GM12878 (cell line): ENCODE results near the gene ARID5B. TPM values are rescaled to one million over a fixed set of nuclear protein-coding genes. Genes with fewer than 3 reads are reported as not detected.

Experiments
- ATAC-seq: fragments of 200-7000 bp; cut with Tn5 transposase; 3 replicates; pipeline ENCODE4 v1.9.1; 2020; ENCODE audit warnings: mild to moderate bottlenecking, moderate library complexity
- BruUV-seq: library from RNA; stranded (reverse); fragments of 400-500 nt; replicated peaks from 2 replicates; lab custom pipeline; 2021; lab: Mats Ljungman, UMichigan
- CTCF ChIA-PET: fragments of 300-600 bp; sonication (Branson Sonifier 250); formaldehyde crosslinking; extraction: SDS; loops from one replicate; lab custom pipeline; 2021; ENCODE audit warnings: inconsistent platforms; lab: Yijun Ruan, JAX
- POLR2A ChIA-PET: fragments of 350-600 bp; formaldehyde crosslinking; extraction: SDS; loops from one replicate; lab custom pipeline; 2021; ENCODE audit warnings: inconsistent platforms; lab: Charles Lee
- RAD21 ChIA-PET: fragments of 300-600 bp; sonication (Branson Sonifier 250); formaldehyde crosslinking; loops from one replicate; lab custom pipeline; 2023; ENCODE audit warnings: antibody characterized with exemption; ENCODE audit not compliant: unreplicated experiment; lab: Charles Lee
- SMC1A ChIA-PET: fragments of 300-600 bp; sonication (Branson Sonifier 250); formaldehyde crosslinking; loops from one replicate; lab custom pipeline; 2023; ENCODE audit not compliant: unreplicated experiment, uncharacterized antibody; lab: Charles Lee
- DNase-seq: peaks from one replicate; pipeline ENCODE4 v3.0.0-alpha.2; 2011; ENCODE audit warnings: low read depth, low spot score
- FAIRE-seq: peaks from 3 replicates; lab custom pipeline; 2011; peaks lifted over from hg19 to GRCh38; lab: Jason Lieb, UNC
- H2AFZ ChIP-seq: 2 replicates; pipeline ENCODE4 v1.6.0; 2011; ENCODE audit warnings: low read depth, low read length, control low read depth; ENCODE audit not compliant: control insufficient read depth
- H3K27ac ChIP-seq: 2 replicates; pipeline ENCODE4 v1.5.1; 2011; ENCODE audit warnings: control low read depth; ENCODE audit not compliant: control insufficient read depth, insufficient read depth
- H3K27me3 ChIP-seq, 2 experiments: replicated peaks in 1 of 2; 2 replicates each; pipeline versions ENCODE4 v1.6.0 to v1.6.1; 2011; ENCODE audit warnings: low read length in 1 of 2; ENCODE audit not compliant: control insufficient read depth in 2 of 2, insufficient read depth in 2 of 2
- H3K36me3 ChIP-seq, 2 experiments: 2 replicates each; pipeline ENCODE4 v1.5.1; 2011; ENCODE audit warnings: low read length in 1 of 2; ENCODE audit not compliant: control insufficient read depth in 2 of 2, insufficient read depth in 2 of 2
- H3K4me1 ChIP-seq: 2 replicates; pipeline ENCODE4 v1.6.1; 2011; ENCODE audit warnings: mild to moderate bottlenecking, low read length, moderate library complexity, mixed read lengths; ENCODE audit not compliant: control insufficient read depth, insufficient read depth
- H3K4me2 ChIP-seq: 2 replicates; pipeline ENCODE4 v1.6.0; 2011; ENCODE audit warnings: control low read depth; ENCODE audit not compliant: control insufficient read depth, insufficient read depth
- H3K4me3 ChIP-seq: fragments of 200-600 bp; sonication (generic); 2 replicates; pipeline ENCODE4 v1.5.1; 2016
- H3K79me2 ChIP-seq: 2 replicates; pipeline ENCODE4 v1.6.0; 2011; ENCODE audit warnings: low read length; ENCODE audit not compliant: control insufficient read depth, insufficient read depth
- H3K9ac ChIP-seq: 2 replicates; pipeline ENCODE4 v1.8.0; 2011; ENCODE audit warnings: low read length, control low read depth, mixed read lengths; ENCODE audit not compliant: control insufficient read depth, insufficient read depth
- H3K9me3 ChIP-seq: replicated peaks from 3 replicates; pipeline ENCODE4 v1.5.1; 2011; ENCODE audit warnings: mild to moderate bottlenecking, low read length; ENCODE audit not compliant: control insufficient read depth, insufficient read depth
- H4K20me1 ChIP-seq: 2 replicates; pipeline ENCODE4 v1.6.0; 2011; ENCODE audit not compliant: control insufficient read depth, insufficient read depth
- CBFB ChIP-seq: IDR thresholded peaks from 2 replicates; pipeline ENCODE4 v1.6.1; 2016; ENCODE audit warnings: antibody characterized with exemption, low read depth
- CBX3 ChIP-seq: fragments of 200-600 bp; sonication (generic); IDR thresholded peaks from 2 replicates; pipeline ENCODE4 v1.6.1; 2016; ENCODE audit warnings: low read depth, borderline replicate concordance
- CBX5 ChIP-seq: sonication (generic); IDR thresholded peaks from 2 replicates; pipeline ENCODE4 v1.6.1; 2016; ENCODE audit warnings: low read depth, moderate library complexity, mild to moderate bottlenecking, inconsistent platforms
- ESRRA ChIP-seq: IDR thresholded peaks from 2 replicates; pipeline ENCODE4 v1.6.1; 2012; ENCODE audit warnings: mild to moderate bottlenecking, low read length, improper control_type of control experiment
- EZH2 ChIP-seq: IDR thresholded peaks from 2 replicates; pipeline ENCODE4 v1.6.1; 2012; ENCODE audit warnings: low read depth, mild to moderate bottlenecking, control low read depth, inconsistent platforms, low read length, borderline replicate concordance; ENCODE audit not compliant: control insufficient read depth
- HDAC6 ChIP-seq: fragments of 200-600 bp; sonication (generic); IDR thresholded peaks from one replicate; pipeline ENCODE4 v1.8.0; 2017; ENCODE audit warnings: antibody characterized with exemption; ENCODE audit not compliant: unreplicated experiment
- HDGF ChIP-seq: fragments of 450-650 bp; IDR thresholded peaks from 2 replicates; pipeline ENCODE4 v1.6.1; 2016; ENCODE audit warnings: antibody characterized with exemption
- IKZF1 ChIP-seq: fragments of 450-650 bp; conservative IDR thresholded peaks from 2 replicates; pipeline ENCODE4 v1.6.1; 2017; ENCODE audit warnings: antibody characterized with exemption, mild to moderate bottlenecking
- KLF5 ChIP-seq: fragments of 450-650 bp; IDR thresholded peaks from 2 replicates; pipeline ENCODE4 v1.6.1; 2014; ENCODE audit warnings: mild to moderate bottlenecking; ENCODE audit not compliant: partially characterized antibody
- MEF2A ChIP-seq: IDR thresholded peaks from 2 replicates; pipeline ENCODE4 v1.6.1; 2011; ENCODE audit warnings: low read depth, mild to moderate bottlenecking, low read length, moderate library complexity; ENCODE audit not compliant: insufficient read depth
- MTA3 ChIP-seq: IDR thresholded peaks from 2 replicates; pipeline ENCODE4 v1.6.1; 2012; ENCODE audit warnings: low read length, inconsistent platforms, borderline replicate concordance
- NFYB ChIP-seq: IDR thresholded peaks from 2 replicates; pipeline ENCODE4 v1.6.1; 2011; ENCODE audit warnings: low read depth, mild to moderate bottlenecking, low read length, improper control_type of control experiment, moderate library complexity; ENCODE audit not compliant: insufficient read depth
- NR2C1 ChIP-seq: fragments of 450-650 bp; IDR thresholded peaks from 2 replicates; pipeline ENCODE4 v1.6.1; 2017; ENCODE audit warnings: antibody characterized with exemption, mild to moderate bottlenecking, moderate library complexity
- SIX5 ChIP-seq: IDR thresholded peaks from 2 replicates; pipeline ENCODE4 v1.6.1; 2011; ENCODE audit warnings: mild to moderate bottlenecking, low read depth, low read length, moderate library complexity; ENCODE audit not compliant: severe bottlenecking
- STAT3 ChIP-seq: IDR thresholded peaks from 2 replicates; pipeline ENCODE4 v1.6.1; 2011; ENCODE audit warnings: low read depth, low read length, improper control_type of control experiment
- ZSCAN29 ChIP-seq: fragments of 450-650 bp; IDR thresholded peaks from 2 replicates; pipeline ENCODE4 v1.6.1; 2017; ENCODE audit warnings: mild to moderate bottlenecking, moderate library complexity
- WGBS: methylation state at CpG from one replicate; pipeline ENCODE4 v1.1.6; 2016; ENCODE audit warnings: low lambda C conversion rate; ENCODE audit not compliant: insufficient replicate concordance, insufficient coverage; ENCODE audit errors: missing lambda C conversion rate; 5-methylcytosine and 5-hydroxymethylcytosine counted together
- in situ Hi-C: fragments of 300-500 bp; cut with MboI; formaldehyde crosslinking; loops from 9 replicates; pipeline ENCODE4 v1.14.3; 2018; ENCODE audit warnings: mixed read lengths
- intact Hi-C: fragments of 100-400 bp; cut with micrococcal nuclease; formaldehyde crosslinking; loops from one replicate; pipeline ENCODE4 v1.14.2; 2022; ENCODE audit not compliant: unreplicated experiment
- polyA plus RNA-seq, 11 experiments: library from polyadenylated mRNA; depleted of rRNA in 4 of 11; unstranded in 6 of 11; stranded (reverse) in 5 of 11; fragments of >200 nt; fragmentation: Nextera tagmentation in 4 of 11; fragmentation: Illumina TruSeq in 1 of 11; extraction: Ambion mirVana in 4 of 11; extraction: Trizol in 1 of 11; gene quantifications; 1 replicate in 1 of 11; 2 replicates in 10 of 11; pipeline versions ENCODE4 v1.2.1 to v1.2.3, GENCODE V29; 2011 to 2016; ENCODE audit warnings: inconsistent platforms in 2 of 11, missing spikeins in 2 of 11, low read depth in 1 of 11
- total RNA-seq, 4 experiments: library from RNA; depleted of rRNA in 3 of 4; stranded (reverse); fragments of >200 nt in 3 of 4; fragmentation: Illumina TruSeq in 1 of 4; extraction: Trizol in 1 of 4; gene quantifications; 2 replicates each; pipeline versions ENCODE4 v1.2.1 to v1.2.3, GENCODE V29; 2013 to 2021
- TF ChIP-seq, protein P1 (sequence below): fragments of 450-650 bp; formaldehyde crosslinking; IDR thresholded peaks from 2 replicates; pipeline ENCODE4 v1.4.0; 2020; ENCODE audit warnings: mild to moderate bottlenecking, moderate library complexity
- TF ChIP-seq, protein P2 (sequence below): IDR thresholded peaks from 2 replicates; pipeline ENCODE4 v1.6.1; 2012; ENCODE audit warnings: improper control_type of control experiment, low read depth, low read length; ENCODE audit not compliant: insufficient replicate concordance

ARID5B gene
- total and polyA plus RNA-seq, 10 of the 15 experiments (the other 5 are each of a cell fraction or from before 2014, with no cell fraction given), result 2.7 to 8.5 (median 6.1) TPM

DNA sequence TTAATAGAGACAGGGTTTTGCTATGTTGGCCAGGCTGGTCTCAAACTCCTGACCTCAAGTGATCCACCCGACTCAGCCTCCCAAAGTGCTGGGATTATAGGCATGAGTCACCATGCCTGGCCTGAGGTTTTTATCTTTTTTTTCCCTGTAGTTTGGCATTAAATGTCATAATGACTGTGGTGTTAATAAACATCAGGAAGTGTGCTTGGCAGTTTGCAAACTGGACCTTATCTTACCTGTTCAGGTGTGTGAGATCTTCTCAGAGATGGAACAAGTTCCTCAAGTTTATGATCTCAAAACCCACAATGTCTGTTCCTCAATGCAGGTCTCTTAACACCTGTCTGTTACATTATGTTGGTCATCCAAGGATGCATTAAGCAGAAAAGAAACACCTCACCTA is 80.0 kb downstream of the ARID5B start:
- H3K4me2 ChIP-seq, result no peak overlapping the region
- 100% methylated on average over 1 of the region's 1 CpG for WGBS
- H3K27ac ChIP-seq, result no peak overlapping the region
- ATAC-seq (no peak), FAIRE-seq (no peak), DNase-seq (no peak)
- intact Hi-C loops, result no loop called here
- ChIA-PET POLR2A (no interaction called here), CTCF (interaction anchor here (1.1 kb wide), 1 partner anchor 18 kb away, joined by 3 read pairs; no protein-coding TSS in a partner anchor), RAD21 (no interaction called here), SMC1A (no interaction called here)
- peaks cover 2 to 7% of the 10 kb centered on the region in 2 experiments; a peak in 1 of 4 replicates for H3K36me3 ChIP-seq
- no peak overlapping the region for H2AFZ ChIP-seq
- BruUV-seq, result no TSS peak
- no peak overlapping the region for H3K4me3 ChIP-seq
- no peaks in the 10 kb centered on the region for H4K20me1 ChIP-seq
- no peaks in the 10 kb centered on the region for H3K27me3 ChIP-seq
- H3K79me2 ChIP-seq, result peaks cover 30% of the 10 kb centered on the region
- peaks cover 4% of the 10 kb centered on the region; the same call in 2 of the 3 replicates for H3K9me3 ChIP-seq
- in situ Hi-C loops, result no loop called here
- H3K4me1 ChIP-seq, result peaks cover 18% of the 10 kb centered on the region
- no peak overlapping the region for H3K9ac ChIP-seq
- TF ChIP-seq MTA3 (no peak), SIX5 (no peak), CBX3 (no peak), NFYB (no peak), MEF2A (no peak), CBX5 (no peak), EZH2 (no peak), ESRRA (no peak), NR2C1 (no peak), ZSCAN29 (no peak), KLF5 (no peak), HDGF (no peak), IKZF1 (no peak), HDAC6 (no peak), CBFB (no peak), STAT3 (no peak)
- TF ChIP-seq, protein P1, sequence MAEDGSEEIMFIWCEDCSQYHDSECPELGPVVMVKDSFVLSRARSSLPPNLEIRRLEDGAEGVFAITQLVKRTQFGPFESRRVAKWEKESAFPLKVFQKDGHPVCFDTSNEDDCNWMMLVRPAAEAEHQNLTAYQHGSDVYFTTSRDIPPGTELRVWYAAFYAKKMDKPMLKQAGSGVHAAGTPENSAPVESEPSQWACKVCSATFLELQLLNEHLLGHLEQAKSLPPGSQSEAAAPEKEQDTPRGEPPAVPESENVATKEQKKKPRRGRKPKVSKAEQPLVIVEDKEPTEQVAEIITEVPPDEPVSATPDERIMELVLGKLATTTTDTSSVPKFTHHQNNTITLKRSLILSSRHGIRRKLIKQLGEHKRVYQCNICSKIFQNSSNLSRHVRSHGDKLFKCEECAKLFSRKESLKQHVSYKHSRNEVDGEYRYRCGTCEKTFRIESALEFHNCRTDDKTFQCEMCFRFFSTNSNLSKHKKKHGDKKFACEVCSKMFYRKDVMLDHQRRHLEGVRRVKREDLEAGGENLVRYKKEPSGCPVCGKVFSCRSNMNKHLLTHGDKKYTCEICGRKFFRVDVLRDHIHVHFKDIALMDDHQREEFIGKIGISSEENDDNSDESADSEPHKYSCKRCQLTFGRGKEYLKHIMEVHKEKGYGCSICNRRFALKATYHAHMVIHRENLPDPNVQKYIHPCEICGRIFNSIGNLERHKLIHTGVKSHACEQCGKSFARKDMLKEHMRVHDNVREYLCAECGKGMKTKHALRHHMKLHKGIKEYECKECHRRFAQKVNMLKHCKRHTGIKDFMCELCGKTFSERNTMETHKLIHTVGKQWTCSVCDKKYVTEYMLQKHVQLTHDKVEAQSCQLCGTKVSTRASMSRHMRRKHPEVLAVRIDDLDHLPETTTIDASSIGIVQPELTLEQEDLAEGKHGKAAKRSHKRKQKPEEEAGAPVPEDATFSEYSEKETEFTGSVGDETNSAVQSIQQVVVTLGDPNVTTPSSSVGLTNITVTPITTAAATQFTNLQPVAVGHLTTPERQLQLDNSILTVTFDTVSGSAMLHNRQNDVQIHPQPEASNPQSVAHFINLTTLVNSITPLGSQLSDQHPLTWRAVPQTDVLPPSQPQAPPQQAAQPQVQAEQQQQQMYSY (CRISPR knock-in tag), result no peak
- TF ChIP-seq, protein P2, sequence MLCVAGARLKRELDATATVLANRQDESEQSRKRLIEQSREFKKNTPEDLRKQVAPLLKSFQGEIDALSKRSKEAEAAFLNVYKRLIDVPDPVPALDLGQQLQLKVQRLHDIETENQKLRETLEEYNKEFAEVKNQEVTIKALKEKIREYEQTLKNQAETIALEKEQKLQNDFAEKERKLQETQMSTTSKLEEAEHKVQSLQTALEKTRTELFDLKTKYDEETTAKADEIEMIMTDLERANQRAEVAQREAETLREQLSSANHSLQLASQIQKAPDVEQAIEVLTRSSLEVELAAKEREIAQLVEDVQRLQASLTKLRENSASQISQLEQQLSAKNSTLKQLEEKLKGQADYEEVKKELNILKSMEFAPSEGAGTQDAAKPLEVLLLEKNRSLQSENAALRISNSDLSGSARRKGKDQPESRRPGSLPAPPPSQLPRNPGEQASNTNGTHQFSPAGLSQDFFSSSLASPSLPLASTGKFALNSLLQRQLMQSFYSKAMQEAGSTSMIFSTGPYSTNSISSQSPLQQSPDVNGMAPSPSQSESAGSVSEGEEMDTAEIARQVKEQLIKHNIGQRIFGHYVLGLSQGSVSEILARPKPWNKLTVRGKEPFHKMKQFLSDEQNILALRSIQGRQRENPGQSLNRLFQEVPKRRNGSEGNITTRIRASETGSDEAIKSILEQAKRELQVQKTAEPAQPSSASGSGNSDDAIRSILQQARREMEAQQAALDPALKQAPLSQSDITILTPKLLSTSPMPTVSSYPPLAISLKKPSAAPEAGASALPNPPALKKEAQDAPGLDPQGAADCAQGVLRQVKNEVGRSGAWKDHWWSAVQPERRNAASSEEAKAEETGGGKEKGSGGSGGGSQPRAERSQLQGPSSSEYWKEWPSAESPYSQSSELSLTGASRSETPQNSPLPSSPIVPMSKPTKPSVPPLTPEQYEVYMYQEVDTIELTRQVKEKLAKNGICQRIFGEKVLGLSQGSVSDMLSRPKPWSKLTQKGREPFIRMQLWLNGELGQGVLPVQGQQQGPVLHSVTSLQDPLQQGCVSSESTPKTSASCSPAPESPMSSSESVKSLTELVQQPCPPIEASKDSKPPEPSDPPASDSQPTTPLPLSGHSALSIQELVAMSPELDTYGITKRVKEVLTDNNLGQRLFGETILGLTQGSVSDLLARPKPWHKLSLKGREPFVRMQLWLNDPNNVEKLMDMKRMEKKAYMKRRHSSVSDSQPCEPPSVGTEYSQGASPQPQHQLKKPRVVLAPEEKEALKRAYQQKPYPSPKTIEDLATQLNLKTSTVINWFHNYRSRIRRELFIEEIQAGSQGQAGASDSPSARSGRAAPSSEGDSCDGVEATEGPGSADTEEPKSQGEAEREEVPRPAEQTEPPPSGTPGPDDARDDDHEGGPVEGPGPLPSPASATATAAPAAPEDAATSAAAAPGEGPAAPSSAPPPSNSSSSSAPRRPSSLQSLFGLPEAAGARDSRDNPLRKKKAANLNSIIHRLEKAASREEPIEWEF, result no peak
